ENCODE measurements around the gene PTX4.

Gene PTX4

DNA sequence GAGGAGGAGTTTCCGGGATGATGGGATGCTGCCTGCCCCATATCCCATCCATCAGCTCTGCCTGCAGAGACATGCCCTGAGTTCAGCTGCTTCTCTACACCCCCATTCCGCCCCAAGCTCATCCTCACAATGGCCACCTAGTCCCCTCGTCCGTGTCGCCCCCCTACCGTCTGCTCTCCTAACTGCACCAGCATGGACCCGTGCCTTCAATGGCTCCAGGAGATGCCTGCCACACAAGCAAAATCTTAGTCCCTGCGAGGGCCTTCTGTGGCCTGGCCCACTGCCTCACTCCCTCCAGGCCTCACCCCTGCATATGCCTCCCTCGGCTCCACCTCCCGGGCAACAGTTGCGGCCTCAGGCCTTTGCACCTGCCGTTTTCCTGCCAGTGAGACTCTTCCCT, 2.6 kb upstream of the PTX4 start:
- TF ChIP-seq, protein P1, sequence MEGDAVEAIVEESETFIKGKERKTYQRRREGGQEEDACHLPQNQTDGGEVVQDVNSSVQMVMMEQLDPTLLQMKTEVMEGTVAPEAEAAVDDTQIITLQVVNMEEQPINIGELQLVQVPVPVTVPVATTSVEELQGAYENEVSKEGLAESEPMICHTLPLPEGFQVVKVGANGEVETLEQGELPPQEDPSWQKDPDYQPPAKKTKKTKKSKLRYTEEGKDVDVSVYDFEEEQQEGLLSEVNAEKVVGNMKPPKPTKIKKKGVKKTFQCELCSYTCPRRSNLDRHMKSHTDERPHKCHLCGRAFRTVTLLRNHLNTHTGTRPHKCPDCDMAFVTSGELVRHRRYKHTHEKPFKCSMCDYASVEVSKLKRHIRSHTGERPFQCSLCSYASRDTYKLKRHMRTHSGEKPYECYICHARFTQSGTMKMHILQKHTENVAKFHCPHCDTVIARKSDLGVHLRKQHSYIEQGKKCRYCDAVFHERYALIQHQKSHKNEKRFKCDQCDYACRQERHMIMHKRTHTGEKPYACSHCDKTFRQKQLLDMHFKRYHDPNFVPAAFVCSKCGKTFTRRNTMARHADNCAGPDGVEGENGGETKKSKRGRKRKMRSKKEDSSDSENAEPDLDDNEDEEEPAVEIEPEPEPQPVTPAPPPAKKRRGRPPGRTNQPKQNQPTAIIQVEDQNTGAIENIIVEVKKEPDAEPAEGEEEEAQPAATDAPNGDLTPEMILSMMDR (conservative IDR thresholded peaks at IDR 0.05; ENCODE audit: control insufficient read depth, insufficient read depth, low read depth, low read length) = no peak
- no peak for DNase-seq (ENCODE audit: low read depth)
- no peak overlapping the region for H3K4me3 ChIP-seq (ENCODE audit: control insufficient read depth, low read depth, low read length)

DNA sequence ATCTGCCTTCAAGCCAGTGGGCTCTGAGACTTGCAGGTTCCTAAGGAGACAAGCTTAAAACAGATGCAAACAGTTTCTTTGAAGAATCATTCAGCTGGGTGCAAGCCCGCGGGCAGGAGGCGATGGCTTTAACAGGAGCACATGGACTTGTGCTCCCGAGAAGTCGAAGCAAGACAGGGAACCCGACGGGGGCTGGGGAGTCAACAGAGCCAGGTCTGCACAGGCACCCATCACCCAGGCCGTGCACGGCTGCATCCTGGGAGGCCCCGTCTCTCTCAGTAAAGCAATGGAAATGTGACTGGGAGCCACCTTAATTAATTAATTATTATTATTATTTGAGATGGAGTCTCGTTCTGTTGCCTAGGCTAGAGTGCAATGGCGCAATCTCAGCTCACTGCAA, 333 bp upstream of the PTX4 start:
- no peak overlapping the region for H3K4me3 ChIP-seq (ENCODE audit: control insufficient read depth, low read depth, low read length)
- no peak for DNase-seq (ENCODE audit: low read depth)
- TF ChIP-seq, protein P1 (conservative IDR thresholded peaks at IDR 0.05; ENCODE audit: control insufficient read depth, insufficient read depth, low read depth, low read length) = no peak

DNA sequence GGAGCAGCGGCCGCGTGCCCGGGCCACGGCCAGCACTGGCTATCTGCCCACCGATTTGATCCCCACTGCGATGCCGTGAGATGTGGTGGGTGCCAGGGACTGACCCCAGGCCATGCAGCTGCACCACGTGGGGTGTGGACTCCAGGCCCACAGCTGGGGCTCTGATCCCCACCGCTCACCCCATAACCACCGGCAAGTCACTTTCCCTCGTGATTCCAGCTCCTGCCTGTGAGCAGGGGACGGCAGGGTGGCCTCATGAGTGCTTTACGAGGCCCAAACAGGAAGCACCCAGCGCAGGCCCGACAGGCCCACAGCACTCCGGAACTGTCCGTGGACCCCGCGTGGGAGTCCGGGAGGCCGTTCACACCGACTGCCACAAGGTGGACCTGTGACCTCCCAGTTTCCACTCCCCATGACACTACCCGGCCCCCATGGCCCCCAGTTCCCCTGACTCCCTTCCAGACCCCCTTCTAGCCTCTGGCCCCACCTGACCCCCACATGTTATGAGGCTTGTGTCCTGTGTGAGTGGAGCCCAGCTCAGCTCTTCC, 616 bp downstream of the PTX4 start:
- no peak overlapping the region for H3K4me3 ChIP-seq (ENCODE audit: control insufficient read depth, low read depth, low read length)
- DNase-seq (ENCODE audit: low read depth) = no peak
- TF ChIP-seq, protein P1 (conservative IDR thresholded peaks at IDR 0.05; ENCODE audit: control insufficient read depth, insufficient read depth, low read depth, low read length) = no peak

- no peak overlapping the region for H3K4me3 ChIP-seq (ENCODE audit: control insufficient read depth, low read depth, low read length)
- TF ChIP-seq, protein P1 (conservative IDR thresholded peaks at IDR 0.05; ENCODE audit: control insufficient read depth, insufficient read depth, low read depth, low read length) = no peak
- DNase-seq (ENCODE audit: low read depth) = no peak
These were observed 1.2 kb downstream of the PTX4 start for GRCh38 chr16:1487395-1488053.

DNA sequence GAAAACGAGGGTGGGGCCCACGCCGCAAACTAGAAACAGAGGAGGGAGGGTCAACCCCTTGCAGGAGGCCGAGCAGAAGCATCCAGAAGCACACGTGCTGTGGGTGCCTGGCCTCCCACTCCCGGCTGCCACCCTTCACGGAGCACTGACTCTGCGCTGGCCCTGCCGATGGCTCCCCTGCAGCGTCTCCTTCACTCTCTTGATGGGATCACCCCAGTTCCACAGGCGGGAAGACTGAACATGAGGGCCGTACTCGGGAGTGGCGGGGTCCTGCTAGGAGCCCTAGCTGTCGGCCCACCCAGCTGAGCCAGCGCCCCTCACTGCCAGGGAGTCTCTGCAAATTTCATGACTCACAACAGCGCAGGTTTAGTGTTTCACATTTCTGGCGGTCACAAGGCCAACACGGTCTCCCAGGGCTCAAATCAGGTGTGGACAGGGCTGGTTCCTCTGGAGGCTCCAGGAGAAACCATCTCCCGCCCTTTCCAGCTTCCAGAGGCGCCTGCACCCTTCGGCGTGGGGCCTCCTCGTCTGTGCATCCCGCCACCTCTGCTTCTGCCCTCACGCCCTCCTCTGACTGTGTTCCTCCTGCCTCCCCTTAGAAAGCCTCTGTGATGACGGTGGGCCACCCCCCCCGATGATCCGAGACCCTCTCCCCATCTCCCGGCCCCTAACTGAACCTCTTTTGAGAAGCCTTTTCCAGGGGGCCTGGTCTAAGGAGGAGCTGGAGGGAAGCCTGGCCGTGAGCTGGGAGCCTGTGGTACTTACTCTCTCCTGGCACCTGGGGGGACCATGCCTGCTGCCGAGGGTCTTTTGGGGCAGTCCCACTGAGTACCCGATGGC, 2.0 kb downstream of the PTX4 start:
- DNase-seq (ENCODE audit: low read depth) = no peak
- H3K4me3 ChIP-seq (ENCODE audit: control insufficient read depth, low read depth, low read length) = no peak overlapping the region
- TF ChIP-seq, protein P1 (conservative IDR thresholded peaks at IDR 0.05; ENCODE audit: control insufficient read depth, insufficient read depth, low read depth, low read length) = no peak

- DNase-seq (ENCODE audit: low read depth) = no peak
- TF ChIP-seq, protein P1 (conservative IDR thresholded peaks at IDR 0.05; ENCODE audit: control insufficient read depth, insufficient read depth, low read depth, low read length) = no peak
- H3K4me3 ChIP-seq (ENCODE audit: control insufficient read depth, low read depth, low read length) = no peak overlapping the region
These were observed 2.8 kb downstream of the PTX4 start for GRCh38 chr16:1485847-1486496.

Measured in fibroblast of mammary gland (primary cell).